ENCODE results near the gene DCAF8. TPM values are rescaled to one million over a fixed set of nuclear protein-coding genes. Genes with fewer than 3 reads are reported as not detected.

Gene DCAF8
- total and polyA plus RNA-seq, 2 donors (not counting 3 experiments of a cell fraction or from before 2014, with no cell fraction given), result 85.5 to 106 TPM

DNA sequence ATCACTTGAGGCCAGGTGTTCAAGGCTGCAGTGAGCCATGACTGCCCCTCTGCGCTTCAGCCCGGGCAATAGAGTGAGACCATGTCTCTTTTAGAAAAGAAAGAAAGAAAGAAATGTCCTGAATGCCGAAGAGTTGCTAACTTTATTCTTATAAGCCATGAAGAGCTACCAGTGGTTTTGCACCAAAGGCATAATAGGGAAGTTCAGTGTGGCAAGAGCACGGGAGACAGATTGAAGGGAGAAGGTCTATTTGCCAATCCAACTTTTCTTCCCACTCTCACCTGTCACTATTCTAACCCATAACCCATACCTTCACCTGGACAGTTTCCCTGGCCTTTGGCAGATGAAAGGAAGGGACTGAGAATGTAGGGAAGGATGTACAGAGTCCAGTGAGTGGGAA is 61.6 kb downstream of the DCAF8 start:
- POLR2A ChIA-PET, result no interaction called here
- no TSS peak for BruUV-seq (replicated peaks)

More for the DNA sequence above, 61.6 kb downstream of the DCAF8 start:
- Histone ChIP-seq H3K9ac (replicated peaks; ENCODE audit: extremely low read depth, insufficient read depth, low read length) (no peak overlapping the region), H4K20me1 (replicated peaks; ENCODE audit: control insufficient read depth, extremely low read depth, insufficient read depth, low read length) (no peaks in the 10 kb centered on the region), H3K4me1 (ENCODE audit: control insufficient read depth, extremely low read depth, insufficient read depth, low read length) (peaks cover 3% of the 10 kb centered on the region), H3K36me3 (ENCODE audit: control insufficient read depth in 2 of 2, extremely low read depth in 1 of 2, insufficient read depth in 2 of 2, low read length in 2 of 2) (no peaks in the 10 kb centered on the region), H3K27me3 (ENCODE audit: control insufficient read depth in 2 of 2, insufficient read depth in 2 of 2, low read length in 2 of 2) (peaks cover 0 to 3% of the 10 kb centered on the region in 2 experiments), H3K27ac (ENCODE audit: insufficient read depth, low read depth, low read length) (no peak overlapping the region), H3K4me3 (replicated peaks in 1 of 3; ENCODE audit: insufficient read depth in 1 of 3, low read depth in 1 of 3, low read length in 3 of 3) (no peak overlapping the region), H3K79me2 (ENCODE audit: control insufficient read depth, insufficient read depth, low read length) (peaks cover 5% of the 10 kb centered on the region), H3K4me2 (ENCODE audit: insufficient read depth, low read length) (no peak overlapping the region), H2AFZ (ENCODE audit: low read depth, low read length) (no peak overlapping the region), H3K9me3 (replicated peaks; ENCODE audit: control insufficient read depth, insufficient read depth, low read length) (no peaks in the 10 kb centered on the region), H3K9me1 (replicated peaks; ENCODE audit: control insufficient read depth, extremely low read depth, insufficient read depth, low read length) (no peaks in the 10 kb centered on the region)
- dilution Hi-C loops (cut with MboI; ENCODE audit: extremely low pct_ligation_motif_present, low sequenced_read_pairs) (no loop called here), intact Hi-C loops (cut with micrococcal nuclease) (no loop called here)
- FAIRE-seq (no peak), DNase-seq (ENCODE audit: low read depth, low spot score) (no peak)
- CTCF ChIA-PET, result interaction anchor here (1.0 to 13.4 kb wide), 5 partner anchors 8 to 91 kb away, joined by 3 to 183 read pairs (median 24); partner anchors contain the start of gene CASQ1
- TF ChIP-seq MYC (IDR thresholded peaks at IDR 0.05; ENCODE audit: low read depth, low read length) (no peak), JUN (IDR thresholded peaks at IDR 0.05; ENCODE audit: borderline replicate concordance, insufficient read depth, insufficient read length, low read depth) (no peak), FOS (IDR thresholded peaks at IDR 0.05; ENCODE audit: borderline replicate concordance, insufficient read depth, low read length) (no peak), POLR2A (IDR thresholded peaks at IDR 0.05; ENCODE audit: low read depth, low read length) (no peak), POLR2AphosphoS5 (IDR thresholded peaks at IDR 0.05; ENCODE audit: insufficient read depth, low read depth, low read length) (no peak), GATA2 (IDR thresholded peaks at IDR 0.05; ENCODE audit: insufficient read depth, insufficient read length, low read depth, low read length) (no peak), EZH2 (IDR thresholded peaks at IDR 0.05; ENCODE audit: borderline replicate concordance, low read depth, low read length, severe bottlenecking) (no peak)
- TF ChIP-seq, protein P1, sequence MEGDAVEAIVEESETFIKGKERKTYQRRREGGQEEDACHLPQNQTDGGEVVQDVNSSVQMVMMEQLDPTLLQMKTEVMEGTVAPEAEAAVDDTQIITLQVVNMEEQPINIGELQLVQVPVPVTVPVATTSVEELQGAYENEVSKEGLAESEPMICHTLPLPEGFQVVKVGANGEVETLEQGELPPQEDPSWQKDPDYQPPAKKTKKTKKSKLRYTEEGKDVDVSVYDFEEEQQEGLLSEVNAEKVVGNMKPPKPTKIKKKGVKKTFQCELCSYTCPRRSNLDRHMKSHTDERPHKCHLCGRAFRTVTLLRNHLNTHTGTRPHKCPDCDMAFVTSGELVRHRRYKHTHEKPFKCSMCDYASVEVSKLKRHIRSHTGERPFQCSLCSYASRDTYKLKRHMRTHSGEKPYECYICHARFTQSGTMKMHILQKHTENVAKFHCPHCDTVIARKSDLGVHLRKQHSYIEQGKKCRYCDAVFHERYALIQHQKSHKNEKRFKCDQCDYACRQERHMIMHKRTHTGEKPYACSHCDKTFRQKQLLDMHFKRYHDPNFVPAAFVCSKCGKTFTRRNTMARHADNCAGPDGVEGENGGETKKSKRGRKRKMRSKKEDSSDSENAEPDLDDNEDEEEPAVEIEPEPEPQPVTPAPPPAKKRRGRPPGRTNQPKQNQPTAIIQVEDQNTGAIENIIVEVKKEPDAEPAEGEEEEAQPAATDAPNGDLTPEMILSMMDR (IDR thresholded peaks at IDR 0.05; ENCODE audit: extremely low read depth in 1 of 2, insufficient read depth in 1 of 2, low read depth in 1 of 2, low read length in 2 of 2), result no peak
- TF ChIP-seq, protein P2, sequence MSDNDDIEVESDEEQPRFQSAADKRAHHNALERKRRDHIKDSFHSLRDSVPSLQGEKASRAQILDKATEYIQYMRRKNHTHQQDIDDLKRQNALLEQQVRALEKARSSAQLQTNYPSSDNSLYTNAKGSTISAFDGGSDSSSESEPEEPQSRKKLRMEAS (IDR thresholded peaks at IDR 0.05; ENCODE audit: insufficient read depth, insufficient read length), result no peak

All from endothelial cell of umbilical vein (primary cell).